ENCODE measurements around the gene HMGB1. TPM values are rescaled to one million over a fixed set of nuclear protein-coding genes. Genes with fewer than 3 reads are reported as not detected.
"Not testable (repeated sequence)": the region's sequence is repeated elsewhere in the genome, so short reads cannot be mapped to it uniquely, and the experiment has no call there.

The HMGB1 gene
- total and polyA plus RNA-seq, 2 of the 13 experiments (the other 11 are each of a cell fraction or from before 2014, with no cell fraction given): 115 to 584 TPM

- TF ChIP-seq ZNF331 (CRISPR knock-in tag; IDR thresholded peaks at IDR 0.05): no peak
- TF ChIP-seq ZNF136 (CRISPR knock-in tag; IDR thresholded peaks at IDR 0.05; ENCODE audit: low read depth): no peak
- no peak for TF ChIP-seq ZNF335 (CRISPR knock-in tag; IDR thresholded peaks at IDR 0.05)
- no peak for TF ChIP-seq MLX (CRISPR knock-in tag; IDR thresholded peaks at IDR 0.05)
- no peak for TF ChIP-seq SP4 (CRISPR knock-in tag; IDR thresholded peaks at IDR 0.05)
- no peak for TF ChIP-seq ZMYM3 (CRISPR knock-in tag; IDR thresholded peaks at IDR 0.05)
- TF ChIP-seq HOXA3 (CRISPR knock-in tag; IDR thresholded peaks at IDR 0.05): no peak
- TF ChIP-seq ZEB1 (IDR thresholded peaks at IDR 0.05; ENCODE audit: insufficient replicate concordance, low read depth): no peak
- no peak for TF ChIP-seq DDIT3 (CRISPR knock-in tag; IDR thresholded peaks at IDR 0.05)
- TF ChIP-seq ZSCAN31 (CRISPR knock-in tag; IDR thresholded peaks at IDR 0.05; ENCODE audit: low read depth): no peak
- intact Hi-C loops (cut with micrococcal nuclease; ENCODE audit: unreplicated experiment): no loop called here
- Histone ChIP-seq H3K4me2 (ENCODE audit: low read depth, low read length) (no peak overlapping the region), H3K27ac (ENCODE audit: extremely low read length, insufficient read depth, low read length) (no peak overlapping the region), H2AFZ (ENCODE audit: low read length) (no peak overlapping the region), H3K4me1 (ENCODE audit: insufficient read depth, low read length) (peaks cover 14% of the 10 kb centered on the region), H3K4me3 (replicated peaks in 1 of 3; ENCODE audit: insufficient read depth in 1 of 3, low read depth in 2 of 3, low read length in 3 of 3) (no peak overlapping the region), H3K36me3 (replicated peaks in 1 of 2; ENCODE audit: control insufficient read depth in 1 of 2, insufficient read depth in 2 of 2, low read length in 2 of 2) (no peaks in the 10 kb centered on the region), H3K79me2 (ENCODE audit: insufficient read depth, low read length) (no peaks in the 10 kb centered on the region), H3K9me3 (ENCODE audit: low read length) (no peaks in the 10 kb centered on the region), H3K27me3 (ENCODE audit: control insufficient read depth in 1 of 2, insufficient read depth in 2 of 2, low read length in 2 of 2) (peaks cover 0 to 21% of the 10 kb centered on the region in 2 experiments; a peak in 4 of 5 replicates), H4K20me1 (ENCODE audit: insufficient read depth, low read length) (no peaks in the 10 kb centered on the region), H3K9ac (ENCODE audit: insufficient read depth, low read depth, low read length) (no peak overlapping the region)
- CTCF ChIA-PET (ENCODE audit: low intra/inter-chr PET ratio, low total read pairs): no interaction called here
- no TSS peak for BruUV-seq (replicated peaks)
- no peak for FAIRE-seq
- no peak for ATAC-seq
- POLR2A ChIA-PET: no interaction called here
- in situ Hi-C loops (cut with HindIII; ENCODE audit: extremely low pct_ligation_motif_present, low pct_unique_long_range_greater_than_20kb): no loop called here
- WGBS (ENCODE audit: low lambda C conversion rate): 70% methylated on average over 11 of the region's 12 CpGs
- DNase-seq (ENCODE audit: low spot score): no peak
Measured at GRCh38 chr13:30443957-30444404, 21.8 kb downstream of the HMGB1 start.

GRCh38 chr13:30443491-30443890 lies 22.2 kb downstream of the HMGB1 start:
- CTCF ChIA-PET (ENCODE audit: low intra/inter-chr PET ratio, low total read pairs); H4K20me1 ChIP-seq (ENCODE audit: insufficient read depth, low read length); FAIRE-seq; H2AFZ ChIP-seq (ENCODE audit: low read length); in situ Hi-C loops (cut with HindIII; ENCODE audit: extremely low pct_ligation_motif_present, low pct_unique_long_range_greater_than_20kb); intact Hi-C loops (cut with micrococcal nuclease; ENCODE audit: unreplicated experiment); H3K9me3 ChIP-seq (ENCODE audit: low read length); ATAC-seq; H3K4me2 ChIP-seq (ENCODE audit: low read depth, low read length); BruUV-seq (replicated peaks); DNase-seq (ENCODE audit: low spot score); H3K9ac ChIP-seq (ENCODE audit: insufficient read depth, low read depth, low read length); H3K27ac ChIP-seq (ENCODE audit: extremely low read length, insufficient read depth, low read length); H3K36me3 ChIP-seq (replicated peaks in 1 of 2; ENCODE audit: control insufficient read depth in 1 of 2, insufficient read depth in 2 of 2, low read length in 2 of 2); POLR2A ChIA-PET; H3K79me2 ChIP-seq (ENCODE audit: insufficient read depth, low read length); H3K4me3 ChIP-seq (replicated peaks in 1 of 3; ENCODE audit: insufficient read depth in 1 of 3, low read depth in 2 of 3, low read length in 3 of 3): not testable (repeated sequence)
- WGBS (ENCODE audit: low lambda C conversion rate): 11% methylated on average over 3 of the region's 3 CpGs
- peaks cover 0 to 21% of the 10 kb centered on the region in 2 experiments; a peak in 4 of 5 replicates for H3K27me3 ChIP-seq (ENCODE audit: control insufficient read depth in 1 of 2, insufficient read depth in 2 of 2, low read length in 2 of 2)
- peaks cover 14% of the 10 kb centered on the region for H3K4me1 ChIP-seq (ENCODE audit: insufficient read depth, low read length)

All from HepG2 (cell line).